GM12878 (cell line): ENCODE data around the gene NDUFB11.

Experiments
- CTCF ChIP-seq, 3 experiments: IDR thresholded peaks in 2 of 3; conservative IDR thresholded peaks in 1 of 3; 2 replicates each; pipeline ENCODE4 v1.5.1; 2011; ENCODE audit warnings: low read depth in 3 of 3, low read length in 3 of 3, mild to moderate bottlenecking in 3 of 3, control low read depth in 2 of 3, moderate library complexity in 2 of 3, inconsistent platforms in 1 of 3, mixed read lengths in 1 of 3; ENCODE audit not compliant: control insufficient read depth in 2 of 3, insufficient read depth in 1 of 3; ENCODE audit errors: extremely low read depth in 1 of 3
- EED ChIP-seq: sonication (generic); IDR thresholded peaks from 2 replicates; pipeline ENCODE4 v1.6.1; 2016; ENCODE audit warnings: antibody characterized with exemption, low read depth
- MXI1 ChIP-seq: fragments of 150-350 bp; IDR thresholded peaks from 2 replicates; pipeline ENCODE4 v1.6.1; 2011; ENCODE audit warnings: low read depth, mild to moderate bottlenecking, inconsistent platforms, low read length, improper control_type of control experiment
- POLR2A ChIP-seq: IDR thresholded peaks from 2 replicates; pipeline ENCODE4 v1.6.1; 2011; ENCODE audit warnings: low read depth, mild to moderate bottlenecking, low read length
- POLR2AphosphoS5 ChIP-seq: IDR thresholded peaks from 2 replicates; pipeline ENCODE4 v1.6.1; 2011; ENCODE audit warnings: mild to moderate bottlenecking, low read length, inconsistent platforms
- PRDM15 ChIP-seq: fragments of 450-650 bp; formaldehyde crosslinking; IDR thresholded peaks from 2 replicates; pipeline ENCODE4 v1.4.0; 2020; ENCODE audit warnings: mild to moderate bottlenecking, moderate library complexity
- ZNF274 ChIP-seq: IDR thresholded peaks from one replicate; pipeline ENCODE4 v1.8.0; 2011; ENCODE audit not compliant: insufficient read length, insufficient read depth

- TF ChIP-seq EED (no peak), ZNF274 (no peak), POLR2A (no peak), PRDM15 (no peak), POLR2AphosphoS5 (no peak), CTCF (IDR thresholded peaks at IDR 0.05 in 2 of 3, conservative IDR thresholded peaks at IDR 0.05 in 1 of 3; ENCODE audit: control insufficient read depth in 2 of 3, extremely low read depth in 1 of 3, insufficient read depth in 1 of 3, low read depth in 3 of 3, low read length in 3 of 3) (no peak), MXI1 (no peak)
Observed at GRCh38 chrX:47133493-47133892, 11.0 kb downstream of the NDUFB11 start.
